Measurements from ENCODE around the gene CCNDBP1.

Gene CCNDBP1

GRCh38 chr15:43204016-43204901 lies 19.1 kb downstream of the CCNDBP1 start:
- DNase-seq (ENCODE audit: low spot score in 2 of 2), result no peak
- no peak overlapping the region for H3K4me3 Mint-ChIP-seq
- peaks cover 2% of the 10 kb centered on the region for H3K36me3 Mint-ChIP-seq
- peaks cover 11% of the 10 kb centered on the region for H3K27me3 Mint-ChIP-seq
- peak; percentile 78 for ATAC-seq (ENCODE audit: low read depth)
- H3K9me3 Mint-ChIP-seq, result peaks cover 1% of the 10 kb centered on the region
- peak overlapping the region; percentile 2 for H3K27ac Mint-ChIP-seq
- H3K4me1 Mint-ChIP-seq, result peaks cover 10% of the 10 kb centered on the region

GRCh38 chr15:43206054-43206453 lies 20.9 kb downstream of the CCNDBP1 start:
- Mint-ChIP-seq H3K9me3 (no peaks in the 10 kb centered on the region), H3K27ac (no peak overlapping the region), H3K27me3 (peaks cover 17% of the 10 kb centered on the region), H3K36me3 (no peaks in the 10 kb centered on the region), H3K4me1 (peaks cover 8% of the 10 kb centered on the region), H3K4me3 (no peak overlapping the region)
- DNase-seq (ENCODE audit: low spot score in 2 of 2), result no peak
- no peak for ATAC-seq (ENCODE audit: low read depth)

GRCh38 chr15:43207024-43207423 lies 21.8 kb downstream of the CCNDBP1 start:
- Mint-ChIP-seq H3K27me3 (peaks cover 17% of the 10 kb centered on the region), H3K4me3 (no peak overlapping the region), H3K27ac (no peak overlapping the region), H3K4me1 (peaks cover 8% of the 10 kb centered on the region), H3K9me3 (no peaks in the 10 kb centered on the region), H3K36me3 (no peaks in the 10 kb centered on the region)
- ATAC-seq (ENCODE audit: low read depth) (no peak), DNase-seq (ENCODE audit: low spot score in 2 of 2) (no peak)

- Mint-ChIP-seq H3K4me1 (peaks cover 8% of the 10 kb centered on the region), H3K27me3 (peaks cover 17% of the 10 kb centered on the region), H3K36me3 (no peaks in the 10 kb centered on the region), H3K27ac (no peak overlapping the region), H3K4me3 (no peak overlapping the region), H3K9me3 (no peaks in the 10 kb centered on the region)
- no peak for DNase-seq (ENCODE audit: low spot score in 2 of 2)
- ATAC-seq (ENCODE audit: low read depth), result no peak
These were observed 23.1 kb downstream of the CCNDBP1 start for GRCh38 chr15:43208052-43209002.

- Mint-ChIP-seq H3K4me3 (no peak overlapping the region), H3K36me3 (no peaks in the 10 kb centered on the region), H3K9me3 (no peaks in the 10 kb centered on the region), H3K27ac (no peak overlapping the region), H3K27me3 (peaks cover 17% of the 10 kb centered on the region), H3K4me1 (peaks cover 4% of the 10 kb centered on the region)
- DNase-seq (ENCODE audit: low spot score in 2 of 2) (no peak), ATAC-seq (ENCODE audit: low read depth) (no peak)
These were observed 24.0 kb downstream of the CCNDBP1 start for GRCh38 chr15:43209059-43209824.

GRCh38 chr15:43210172-43210745 lies 25.1 kb downstream of the CCNDBP1 start:
- no peaks in the 10 kb centered on the region for H3K9me3 Mint-ChIP-seq
- ATAC-seq (ENCODE audit: low read depth), result no peak
- no peak for DNase-seq (ENCODE audit: low spot score in 2 of 2)

DNA sequence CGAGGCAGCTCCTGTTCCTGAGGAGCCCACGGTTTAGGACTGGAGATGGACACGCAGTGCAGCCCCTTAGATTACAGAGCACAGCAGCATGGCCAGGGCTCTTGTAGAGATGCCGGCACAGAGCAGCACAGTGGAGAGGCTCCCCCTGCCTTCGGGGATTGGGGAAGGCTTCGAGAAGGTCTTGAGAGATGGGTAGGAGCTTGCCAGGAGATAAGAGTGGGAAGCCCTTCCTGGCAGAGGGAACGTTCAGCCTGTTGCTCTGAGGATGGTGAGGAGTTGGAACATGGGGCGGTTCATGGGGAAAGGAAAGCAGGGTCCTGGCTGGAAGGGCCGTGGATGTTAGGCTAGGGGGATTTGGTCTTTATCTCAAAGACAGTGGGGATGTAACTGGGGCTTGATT lies 25.6 kb downstream of the CCNDBP1 start:
- no peak overlapping the region for H3K27ac Mint-ChIP-seq
- peaks cover 16% of the 10 kb centered on the region for H3K27me3 Mint-ChIP-seq
- H3K4me3 Mint-ChIP-seq, result no peak overlapping the region
- no peaks in the 10 kb centered on the region for H3K36me3 Mint-ChIP-seq
- H3K4me1 Mint-ChIP-seq, result no peaks in the 10 kb centered on the region
- H3K9me3 Mint-ChIP-seq, result no peaks in the 10 kb centered on the region
- no peak for DNase-seq (ENCODE audit: low spot score in 2 of 2)
- ATAC-seq (ENCODE audit: low read depth), result no peak

More at GRCh38 chr15:43210172-43210745, 25.1 kb downstream of the CCNDBP1 start:
- Mint-ChIP-seq H3K4me1 (no peaks in the 10 kb centered on the region), H3K36me3 (no peaks in the 10 kb centered on the region), H3K4me3 (no peak overlapping the region), H3K27ac (no peak overlapping the region), H3K27me3 (peaks cover 17% of the 10 kb centered on the region)

- Mint-ChIP-seq H3K4me1 (no peaks in the 10 kb centered on the region), H3K27ac (no peak overlapping the region), H3K4me3 (no peak overlapping the region), H3K27me3 (peaks cover 15% of the 10 kb centered on the region), H3K9me3 (no peaks in the 10 kb centered on the region), H3K36me3 (no peaks in the 10 kb centered on the region)
- ATAC-seq (ENCODE audit: low read depth), result no peak
- no peak for DNase-seq (ENCODE audit: low spot score in 2 of 2)
These were observed 26.1 kb downstream of the CCNDBP1 start for GRCh38 chr15:43211224-43211735.

GRCh38 chr15:43212299-43212698 lies 27.1 kb downstream of the CCNDBP1 start:
- H3K36me3 Mint-ChIP-seq, result no peaks in the 10 kb centered on the region
- H3K9me3 Mint-ChIP-seq, result peaks cover 2% of the 10 kb centered on the region
- H3K4me1 Mint-ChIP-seq, result no peaks in the 10 kb centered on the region
- no peak for ATAC-seq (ENCODE audit: low read depth)
- no peak overlapping the region for H3K4me3 Mint-ChIP-seq
- DNase-seq (ENCODE audit: low spot score in 2 of 2), result no peak
- no peak overlapping the region for H3K27ac Mint-ChIP-seq
- peaks cover 15% of the 10 kb centered on the region for H3K27me3 Mint-ChIP-seq

- Mint-ChIP-seq H3K9me3 (peaks cover 2% of the 10 kb centered on the region), H3K27ac (no peak overlapping the region), H3K4me1 (no peaks in the 10 kb centered on the region), H3K36me3 (no peaks in the 10 kb centered on the region), H3K27me3 (peaks cover 12% of the 10 kb centered on the region), H3K4me3 (no peak overlapping the region)
- DNase-seq (ENCODE audit: low spot score in 2 of 2) (no peak), ATAC-seq (ENCODE audit: low read depth) (no peak)
These were observed 27.7 kb downstream of the CCNDBP1 start for GRCh38 chr15:43212951-43213350.

DNA sequence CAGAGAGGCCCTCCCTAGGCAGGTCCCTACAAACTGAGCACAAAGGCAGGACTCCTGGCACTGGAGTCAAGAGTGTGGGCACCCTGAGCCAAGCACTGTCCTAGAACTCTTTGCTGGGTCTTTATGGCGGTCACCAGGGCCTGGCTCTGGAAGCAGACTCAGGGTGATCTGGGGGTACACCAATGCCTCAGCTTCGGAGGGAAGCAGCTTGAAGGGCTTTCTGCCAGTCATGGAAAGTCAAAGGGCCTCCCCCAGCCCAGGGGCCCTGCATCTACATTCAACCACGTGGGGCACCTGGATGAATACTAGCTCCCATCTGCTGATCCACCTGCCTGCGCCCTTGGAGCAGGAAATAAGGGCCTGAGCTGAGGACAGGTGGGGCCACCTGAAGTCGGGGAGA lies 28.3 kb downstream of the CCNDBP1 start:
- DNase-seq (ENCODE audit: low spot score in 2 of 2) (no peak), ATAC-seq (ENCODE audit: low read depth) (no peak)
- Mint-ChIP-seq H3K36me3 (no peaks in the 10 kb centered on the region), H3K9me3 (peaks cover 2% of the 10 kb centered on the region), H3K27ac (no peak overlapping the region), H3K4me3 (no peak overlapping the region), H3K4me1 (no peaks in the 10 kb centered on the region), H3K27me3 (peaks cover 10% of the 10 kb centered on the region)

GRCh38 chr15:43214169-43214568 lies 29.0 kb downstream of the CCNDBP1 start:
- no peak for ATAC-seq (ENCODE audit: low read depth)
- peaks cover 2% of the 10 kb centered on the region for H3K9me3 Mint-ChIP-seq
- H3K36me3 Mint-ChIP-seq, result no peaks in the 10 kb centered on the region
- H3K27ac Mint-ChIP-seq, result no peak overlapping the region
- DNase-seq (ENCODE audit: low spot score in 2 of 2), result no peak
- peaks cover 5% of the 10 kb centered on the region for H3K27me3 Mint-ChIP-seq
- H3K4me3 Mint-ChIP-seq, result no peak overlapping the region
- H3K4me1 Mint-ChIP-seq, result no peaks in the 10 kb centered on the region

DNA sequence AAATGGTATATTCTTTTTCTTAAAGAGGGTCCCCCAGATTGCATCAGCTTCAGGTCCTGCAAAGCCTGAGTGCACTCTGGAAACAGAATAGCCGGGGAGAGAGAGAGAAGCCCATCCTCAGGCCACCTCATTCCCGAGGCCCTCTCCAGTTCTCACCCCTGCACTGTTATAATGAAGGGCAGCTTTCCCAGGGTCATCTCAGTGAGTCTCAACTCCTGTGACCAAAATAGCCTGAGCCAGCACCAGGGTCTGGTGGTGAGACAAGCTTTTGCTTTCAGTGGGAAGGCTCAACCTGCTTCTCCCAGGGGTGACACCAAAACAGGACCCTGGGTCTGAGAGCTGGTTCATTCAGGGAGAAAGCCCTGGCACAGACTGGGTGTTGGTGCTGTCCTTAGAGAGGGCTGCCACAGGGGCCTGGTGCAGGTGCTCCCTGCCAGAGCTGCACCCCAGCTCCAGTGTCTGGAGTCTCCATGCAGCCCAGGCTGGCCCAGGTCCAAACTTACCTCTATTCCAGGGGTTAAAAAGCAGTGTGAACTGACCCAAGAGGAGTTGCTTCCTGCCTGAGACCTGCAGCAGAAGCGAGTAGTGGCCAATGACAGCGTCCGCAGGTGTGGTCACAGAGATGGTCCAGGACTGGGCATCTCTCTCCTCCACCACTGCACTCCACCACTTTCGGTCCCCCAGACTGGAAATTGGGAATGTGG lies 29.5 kb downstream of the CCNDBP1 start:
- Mint-ChIP-seq H3K27ac (no peak overlapping the region), H3K27me3 (peaks cover 5% of the 10 kb centered on the region), H3K4me1 (no peaks in the 10 kb centered on the region), H3K9me3 (peaks cover 2% of the 10 kb centered on the region), H3K4me3 (no peak overlapping the region), H3K36me3 (no peaks in the 10 kb centered on the region)
- DNase-seq (ENCODE audit: low spot score in 2 of 2) (no peak), ATAC-seq (ENCODE audit: low read depth) (no peak)

Data from memory B cell (primary cell).